ENCODE results near the gene MED16.

MED16 gene

GRCh38 chr19:831407-832369 is 61.3 kb downstream of the MED16 start:
- Histone ChIP-seq H3K9me3 (ENCODE audit: severe bottlenecking) (no peaks in the 10 kb centered on the region), H3K4me3 (ENCODE audit: low read depth, low read length) (no peak overlapping the region), H3K36me3 (no peaks in the 10 kb centered on the region), H3K27ac (no peak overlapping the region), H3K27me3 (ENCODE audit: insufficient read depth, low read depth, severe bottlenecking) (no peaks in the 10 kb centered on the region)
- TF ChIP-seq CTCF (IDR thresholded peaks at IDR 0.05; ENCODE audit: low read depth, low read length), result no peak
- DNase-seq, result no peak

- no peaks in the 10 kb centered on the region for H3K36me3 ChIP-seq
- H3K27ac ChIP-seq, result no peak overlapping the region
- H3K27me3 ChIP-seq (ENCODE audit: insufficient read depth, low read depth, severe bottlenecking), result no peaks in the 10 kb centered on the region
- no peak for TF ChIP-seq CTCF (IDR thresholded peaks at IDR 0.05; ENCODE audit: low read depth, low read length)
- H3K4me3 ChIP-seq (ENCODE audit: low read depth, low read length), result no peak overlapping the region
- DNase-seq, result no peak
- H3K9me3 ChIP-seq (ENCODE audit: severe bottlenecking), result no peaks in the 10 kb centered on the region
Observed at GRCh38 chr19:829129-829758, 63.7 kb downstream of the MED16 start.

GRCh38 chr19:827710-828321 is 65.2 kb downstream of the MED16 start, which contains the start of gene AZU1:
Gene AZU1, plus strand, starts transcription at chr19:827837. Its CDS starts 10 bp downstream, at chr19:827847.
- H3K9me3 ChIP-seq (ENCODE audit: severe bottlenecking), result no peaks in the 10 kb centered on the region
- DNase-seq, result no peak
- no peaks in the 10 kb centered on the region for H3K27me3 ChIP-seq (ENCODE audit: insufficient read depth, low read depth, severe bottlenecking)
- no peak within 1 kb of the TSS for H3K4me3 ChIP-seq (ENCODE audit: low read depth, low read length)
- no peak within 1 kb of the TSS for H3K27ac ChIP-seq
- H3K36me3 ChIP-seq, result no peaks in the 10 kb centered on the region
- TF ChIP-seq CTCF (IDR thresholded peaks at IDR 0.05; ENCODE audit: low read depth, low read length), result no peak

- TF ChIP-seq CTCF (IDR thresholded peaks at IDR 0.05; ENCODE audit: low read depth, low read length), result no peak
- Histone ChIP-seq H3K4me3 (ENCODE audit: low read depth, low read length) (no peak overlapping the region), H3K27ac (no peak overlapping the region)
Observed at GRCh38 chr19:827314-827709, 65.7 kb downstream of the MED16 start.

GRCh38 chr19:825897-826644 is 66.9 kb downstream of the MED16 start:
- no peak for DNase-seq
- no peaks in the 10 kb centered on the region for H3K27me3 ChIP-seq (ENCODE audit: insufficient read depth, low read depth, severe bottlenecking)
- no peak for TF ChIP-seq CTCF (IDR thresholded peaks at IDR 0.05; ENCODE audit: low read depth, low read length)
- H3K27ac ChIP-seq, result no peak overlapping the region
- H3K9me3 ChIP-seq (ENCODE audit: severe bottlenecking), result no peaks in the 10 kb centered on the region
- no peak overlapping the region for H3K4me3 ChIP-seq (ENCODE audit: low read depth, low read length)
- no peaks in the 10 kb centered on the region for H3K36me3 ChIP-seq

More at GRCh38 chr19:827314-827709, 65.7 kb downstream of the MED16 start:
- Histone ChIP-seq H3K27me3 (ENCODE audit: insufficient read depth, low read depth, severe bottlenecking) (no peaks in the 10 kb centered on the region), H3K9me3 (ENCODE audit: severe bottlenecking) (no peaks in the 10 kb centered on the region), H3K36me3 (no peaks in the 10 kb centered on the region)
- no peak for DNase-seq

Data from WERI-Rb-1 (cell line).